Stimulated activated memory B cell treated with anti-CD40 and anti-IgM and Interleukin-4, amounts not matched to agents 10 μg/mL and 1 μg/mL and 100 μg/mL, for 72 hours (primary cell): ENCODE data around the gene HRAS.

Experiments
- ATAC-seq: fragments of 150-1000 bp; cut with Tn5 transposase; 2 replicates; pipeline ENCODE4 v1.10.0; 2021
- H3K27ac Mint-ChIP-seq: one replicate; pipeline ENCODE4 v1.8.0; 2022; ENCODE audit warnings: mild to moderate bottlenecking, mixed read lengths
- H3K27me3 Mint-ChIP-seq: one replicate; pipeline ENCODE4 v1.8.0; 2022; ENCODE audit warnings: mixed read lengths
- H3K36me3 Mint-ChIP-seq: one replicate; pipeline ENCODE4 v1.8.0; 2022; ENCODE audit warnings: mixed read lengths
- H3K4me1 Mint-ChIP-seq: one replicate; pipeline ENCODE4 v1.8.0; 2022; ENCODE audit warnings: mixed read lengths
- H3K4me3 Mint-ChIP-seq: one replicate; pipeline ENCODE4 v1.8.0; 2022; ENCODE audit warnings: mild to moderate bottlenecking, moderate library complexity, mixed read lengths
- H3K9me3 Mint-ChIP-seq: one replicate; pipeline ENCODE4 v1.8.0; 2022; ENCODE audit warnings: mixed read lengths

Gene HRAS

GRCh38 chr11:490186-490929 lies 45.0 kb downstream of the HRAS start:
- peaks cover 14% of the 10 kb centered on the region for H3K4me1 Mint-ChIP-seq
- no peaks in the 10 kb centered on the region for H3K9me3 Mint-ChIP-seq
- no peaks in the 10 kb centered on the region for H3K27me3 Mint-ChIP-seq
- no peak overlapping the region for H3K27ac Mint-ChIP-seq
- H3K4me3 Mint-ChIP-seq: no peak overlapping the region
- H3K36me3 Mint-ChIP-seq: peaks cover 45% of the 10 kb centered on the region
- ATAC-seq: peak; percentile 2

- H3K27ac Mint-ChIP-seq: no peak overlapping the region
- H3K4me1 Mint-ChIP-seq: peaks cover 14% of the 10 kb centered on the region
- no peak for ATAC-seq
- peaks cover 39% of the 10 kb centered on the region for H3K36me3 Mint-ChIP-seq
- no peak overlapping the region for H3K4me3 Mint-ChIP-seq
- no peaks in the 10 kb centered on the region for H3K27me3 Mint-ChIP-seq
- H3K9me3 Mint-ChIP-seq: no peaks in the 10 kb centered on the region
Measured at GRCh38 chr11:489610-490185, 45.7 kb downstream of the HRAS start.

- H3K9me3 Mint-ChIP-seq: no peaks in the 10 kb centered on the region
- H3K4me3 Mint-ChIP-seq: no peak overlapping the region
- no peak for ATAC-seq
- H3K4me1 Mint-ChIP-seq: peaks cover 14% of the 10 kb centered on the region
- H3K27me3 Mint-ChIP-seq: no peaks in the 10 kb centered on the region
- H3K27ac Mint-ChIP-seq: no peak overlapping the region
- H3K36me3 Mint-ChIP-seq: peaks cover 39% of the 10 kb centered on the region
Measured at GRCh38 chr11:488992-489391, 46.4 kb downstream of the HRAS start.

GRCh38 chr11:488579-488978 lies 46.8 kb downstream of the HRAS start:
- no peaks in the 10 kb centered on the region for H3K27me3 Mint-ChIP-seq
- peaks cover 39% of the 10 kb centered on the region for H3K36me3 Mint-ChIP-seq
- no peak for ATAC-seq
- H3K9me3 Mint-ChIP-seq: no peaks in the 10 kb centered on the region
- H3K4me3 Mint-ChIP-seq: no peak overlapping the region
- peaks cover 14% of the 10 kb centered on the region for H3K4me1 Mint-ChIP-seq
- no peak overlapping the region for H3K27ac Mint-ChIP-seq

- H3K36me3 Mint-ChIP-seq: peaks cover 38% of the 10 kb centered on the region
- no peak for ATAC-seq
- no peaks in the 10 kb centered on the region for H3K9me3 Mint-ChIP-seq
Measured at GRCh38 chr11:488062-488461, 47.3 kb downstream of the HRAS start.

GRCh38 chr11:487571-488021 lies 47.8 kb downstream of the HRAS start:
- Mint-ChIP-seq H3K4me1 (peaks cover 8% of the 10 kb centered on the region), H3K4me3 (no peak overlapping the region), H3K27ac (no peak overlapping the region), H3K9me3 (no peaks in the 10 kb centered on the region), H3K36me3 (peaks cover 34% of the 10 kb centered on the region), H3K27me3 (no peaks in the 10 kb centered on the region)
- no peak for ATAC-seq

More at GRCh38 chr11:488062-488461, 47.3 kb downstream of the HRAS start:
- Mint-ChIP-seq H3K4me3 (no peak overlapping the region), H3K4me1 (peaks cover 13% of the 10 kb centered on the region), H3K27me3 (no peaks in the 10 kb centered on the region), H3K27ac (no peak overlapping the region)

- Mint-ChIP-seq H3K4me1 (no peaks in the 10 kb centered on the region), H3K27me3 (no peaks in the 10 kb centered on the region), H3K4me3 (no peak overlapping the region), H3K27ac (no peak overlapping the region), H3K9me3 (no peaks in the 10 kb centered on the region), H3K36me3 (peaks cover 31% of the 10 kb centered on the region)
- peak; percentile 47 for ATAC-seq
Measured at GRCh38 chr11:486189-486588, 49.2 kb downstream of the HRAS start.

- ATAC-seq: no peak
- H3K36me3 Mint-ChIP-seq: peaks cover 25% of the 10 kb centered on the region
- H3K27ac Mint-ChIP-seq: no peak overlapping the region
- H3K9me3 Mint-ChIP-seq: no peaks in the 10 kb centered on the region
- H3K27me3 Mint-ChIP-seq: no peaks in the 10 kb centered on the region
- no peak overlapping the region for H3K4me3 Mint-ChIP-seq
- H3K4me1 Mint-ChIP-seq: no peaks in the 10 kb centered on the region
Measured at GRCh38 chr11:484616-485015, 50.8 kb downstream of the HRAS start.
